Measurements from ENCODE around the gene GSTT2. TPM values are rescaled to one million over a fixed set of nuclear protein-coding genes. Genes with fewer than 3 reads are reported as not detected.

GSTT2 gene
- total RNA-seq, 4 donors from 2014 or later = not detected

DNA sequence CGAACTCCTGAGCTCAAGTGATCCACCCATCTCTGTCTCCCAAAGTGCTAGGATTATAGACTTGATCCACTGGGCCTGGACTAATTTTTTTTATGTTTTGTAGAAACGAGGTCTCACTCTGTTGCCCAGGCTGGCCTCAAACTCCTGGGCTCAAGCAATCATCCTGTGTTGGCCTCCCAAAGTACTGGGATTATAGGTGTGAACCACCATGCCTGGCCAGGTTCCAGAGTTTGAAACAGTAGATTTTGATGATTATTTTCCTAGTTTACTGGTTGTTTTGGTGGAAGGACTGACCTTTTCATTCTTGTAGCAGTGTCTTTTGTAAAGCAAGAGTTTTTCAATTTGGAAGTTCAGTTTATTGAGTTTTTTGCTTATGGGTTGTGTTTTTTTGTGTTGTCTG, 46.1 kb downstream of the GSTT2 start:
- H3K4me1 ChIP-seq = no peaks in the 10 kb centered on the region
- WGBS, 2 donors = 77 to 97% methylated on average over 2 of the region's 2 CpGs
- peaks cover 0 to 14% (median 0%) of the 10 kb centered on the region in 3 donors for H3K36me3 ChIP-seq
- no peaks in the 10 kb centered on the region for H3K27me3 ChIP-seq
- H3K9me3 ChIP-seq = no peaks in the 10 kb centered on the region
- no peak overlapping the region for H3K27ac ChIP-seq
- DNase-seq = no peak
- intact Hi-C loops (cut with DNase I) = no loop called here
- TF ChIP-seq CTCF (IDR thresholded peaks at IDR 0.05) (no peak), POLR2A (IDR thresholded peaks at IDR 0.05) (no peak)
- no peak overlapping the region for H3K4me3 ChIP-seq

DNA sequence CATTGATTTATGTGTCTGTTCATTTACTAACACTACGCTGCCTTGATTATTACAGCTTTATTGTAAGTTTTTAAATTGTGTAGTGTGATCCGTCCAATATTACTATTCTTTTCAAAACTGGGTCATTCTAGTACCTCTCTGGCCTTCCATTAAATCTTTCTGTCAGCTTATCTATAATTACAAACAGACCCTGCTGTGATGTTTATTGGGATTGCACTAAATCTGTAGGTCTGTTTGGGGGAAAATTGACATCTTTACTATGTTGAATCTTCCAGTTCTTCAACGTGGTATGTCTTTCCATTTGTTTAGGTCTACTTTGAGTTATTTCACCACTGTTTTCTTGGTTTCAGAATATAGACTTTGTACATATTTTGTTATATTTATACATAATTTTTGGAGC, 46.8 kb downstream of the GSTT2 start:
- Histone ChIP-seq H3K4me3 (no peak overlapping the region), H3K27me3 (no peaks in the 10 kb centered on the region), H3K36me3 (peaks cover 0 to 17% (median 0%) of the 10 kb centered on the region in 3 donors), H3K4me1 (no peaks in the 10 kb centered on the region), H3K27ac (no peak overlapping the region), H3K9me3 (no peaks in the 10 kb centered on the region)
- TF ChIP-seq POLR2A (IDR thresholded peaks at IDR 0.05) (no peak), CTCF (IDR thresholded peaks at IDR 0.05) (no peak)
- no peak for DNase-seq
- 90 to 98% methylated on average over 3 of the region's 3 CpGs for WGBS, 2 donors
- intact Hi-C loops (cut with DNase I) = no loop called here

- H3K4me1 ChIP-seq = no peaks in the 10 kb centered on the region
- no peaks in the 10 kb centered on the region for H3K9me3 ChIP-seq
- H3K36me3 ChIP-seq = peaks cover 0 to 17% (median 0%) of the 10 kb centered on the region in 3 donors
- TF ChIP-seq POLR2A (IDR thresholded peaks at IDR 0.05) (no peak), CTCF (IDR thresholded peaks at IDR 0.05) (no peak)
- no peaks in the 10 kb centered on the region for H3K27me3 ChIP-seq
- intact Hi-C loops (cut with DNase I) = no loop called here
- 78 to 80% methylated on average over 3 of the region's 3 CpGs for WGBS, 2 donors
- DNase-seq = no peak
- no peak overlapping the region for H3K27ac ChIP-seq
- no peak overlapping the region for H3K4me3 ChIP-seq
Measured at GRCh38 chr22:24027389-24027975, 47.5 kb downstream of the GSTT2 start.

DNA sequence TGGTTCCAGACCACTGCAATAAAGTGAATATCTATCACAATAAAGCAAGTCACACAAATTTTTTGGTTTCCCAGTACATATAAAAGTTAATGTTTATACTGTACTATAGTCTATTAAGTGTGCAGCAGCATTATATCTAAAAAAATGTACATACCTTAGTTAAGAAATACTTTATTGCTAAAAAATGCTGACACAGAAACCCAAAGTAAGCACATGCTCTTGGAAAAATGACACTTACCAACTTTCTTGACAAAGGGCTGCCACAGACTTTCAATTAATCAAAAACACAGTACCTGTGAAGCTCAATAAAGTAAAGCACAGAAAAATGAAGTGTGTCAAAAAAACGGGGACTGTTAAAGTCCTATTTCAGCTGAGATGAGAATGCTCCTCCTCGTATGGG, 48.1 kb downstream of the GSTT2 start:
- Histone ChIP-seq H3K36me3 (peaks cover 0 to 17% (median 0%) of the 10 kb centered on the region in 3 donors), H3K4me1 (no peaks in the 10 kb centered on the region), H3K4me3 (no peak overlapping the region), H3K27me3 (no peaks in the 10 kb centered on the region), H3K27ac (no peak overlapping the region), H3K9me3 (no peaks in the 10 kb centered on the region)
- DNase-seq = no peak
- 83 to 84% methylated on average over 2 of the region's 2 CpGs for WGBS, 2 donors
- TF ChIP-seq POLR2A (IDR thresholded peaks at IDR 0.05) (no peak), CTCF (IDR thresholded peaks at IDR 0.05) (no peak)
- intact Hi-C loops (cut with DNase I) = no loop called here

DNA sequence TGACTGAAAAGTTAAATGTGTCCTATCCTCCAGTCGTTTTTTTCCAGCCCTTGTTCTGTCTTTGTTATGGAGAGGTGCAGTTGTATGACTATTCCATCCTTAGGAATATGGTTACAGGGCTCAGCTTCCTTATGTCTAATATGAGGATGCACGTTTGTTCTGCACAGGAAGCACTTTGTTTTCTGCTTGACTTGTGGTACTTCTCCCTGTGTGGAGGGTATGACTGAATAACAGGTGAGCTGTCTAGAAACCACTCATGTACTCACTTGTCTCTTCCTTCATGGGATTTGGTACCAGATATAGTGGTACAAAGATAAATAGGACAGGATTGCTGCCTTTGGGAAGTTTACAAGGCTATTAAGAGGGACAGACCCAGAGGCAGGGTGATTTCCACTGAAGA, 48.6 kb downstream of the GSTT2 start:
- Histone ChIP-seq H3K36me3 (peaks cover 0 to 17% (median 0%) of the 10 kb centered on the region in 3 donors), H3K9me3 (no peaks in the 10 kb centered on the region)

More for the DNA sequence above, 48.6 kb downstream of the GSTT2 start:
- no peak overlapping the region for H3K4me3 ChIP-seq
- intact Hi-C loops (cut with DNase I) = no loop called here
- no peak for TF ChIP-seq CTCF (IDR thresholded peaks at IDR 0.05)
- no peak for TF ChIP-seq POLR2A (IDR thresholded peaks at IDR 0.05)
- no peak overlapping the region for H3K27ac ChIP-seq
- H3K27me3 ChIP-seq = no peaks in the 10 kb centered on the region
- 17 to 31% methylated on average over 2 of the region's 2 CpGs for WGBS, 2 donors
- H3K4me1 ChIP-seq = no peaks in the 10 kb centered on the region
- no peak for DNase-seq
